ENCODE results near the gene CST9L.

The CST9L gene

DNA sequence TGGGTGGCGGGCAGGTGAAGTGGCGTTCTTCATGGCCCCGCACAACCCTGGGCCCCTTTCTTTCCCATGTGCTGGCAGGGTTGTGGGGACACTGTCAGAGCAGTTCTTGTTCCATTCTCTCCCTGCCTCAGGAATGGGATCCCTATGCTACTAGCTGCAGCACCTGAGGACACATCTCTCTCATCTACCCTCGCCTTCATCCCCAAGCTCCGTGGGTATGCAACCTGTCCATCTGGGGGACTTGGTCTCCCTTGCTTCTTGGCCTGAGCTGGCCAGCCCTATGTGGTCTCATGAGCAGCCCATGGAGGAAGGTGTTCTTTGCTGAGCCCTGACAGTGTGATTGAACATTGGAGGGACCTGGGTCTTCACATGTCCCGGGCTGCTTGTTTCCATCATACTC is 24.2 kb downstream of the CST9L start:
- H3K9me3 Mint-ChIP-seq, result no peaks in the 10 kb centered on the region
- H3K4me3 Mint-ChIP-seq, result no peak overlapping the region
- H3K4me1 Mint-ChIP-seq, result no peaks in the 10 kb centered on the region
- H3K27me3 Mint-ChIP-seq, result peaks cover 14 to 18% of the 10 kb centered on the region in 2 donors
- H3K36me3 Mint-ChIP-seq, result no peaks in the 10 kb centered on the region
- ATAC-seq (replicated peaks), result no peak
- no peak for DNase-seq
- H3K27ac Mint-ChIP-seq, result no peak overlapping the region

DNA sequence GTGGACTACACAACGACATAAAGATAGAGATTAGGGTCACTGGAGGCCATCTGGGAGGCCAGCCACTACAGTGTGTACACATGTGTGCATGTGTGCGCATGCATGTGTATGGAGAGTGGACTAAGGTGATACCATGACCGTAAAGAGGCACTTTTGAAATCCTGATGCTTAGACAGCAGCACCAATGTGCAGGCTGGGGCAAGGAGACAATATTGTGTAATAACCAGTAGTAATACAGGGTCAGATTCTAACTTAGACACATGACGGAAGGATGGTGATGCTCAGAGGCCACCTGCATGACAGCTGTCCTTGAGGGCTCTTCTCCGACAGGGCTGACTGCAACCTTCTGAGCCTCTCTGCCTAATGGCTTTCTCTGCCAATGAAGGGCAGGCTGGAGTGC is 25.5 kb downstream of the CST9L start:
- peaks cover 9 to 20% of the 10 kb centered on the region in 2 donors for H3K27me3 Mint-ChIP-seq
- no peak overlapping the region for H3K4me3 Mint-ChIP-seq
- H3K36me3 Mint-ChIP-seq, result no peaks in the 10 kb centered on the region
- H3K4me1 Mint-ChIP-seq, result no peaks in the 10 kb centered on the region
- DNase-seq, result no peak
- ATAC-seq (replicated peaks), result no peak
- H3K9me3 Mint-ChIP-seq, result no peaks in the 10 kb centered on the region
- H3K27ac Mint-ChIP-seq, result no peak overlapping the region

DNA sequence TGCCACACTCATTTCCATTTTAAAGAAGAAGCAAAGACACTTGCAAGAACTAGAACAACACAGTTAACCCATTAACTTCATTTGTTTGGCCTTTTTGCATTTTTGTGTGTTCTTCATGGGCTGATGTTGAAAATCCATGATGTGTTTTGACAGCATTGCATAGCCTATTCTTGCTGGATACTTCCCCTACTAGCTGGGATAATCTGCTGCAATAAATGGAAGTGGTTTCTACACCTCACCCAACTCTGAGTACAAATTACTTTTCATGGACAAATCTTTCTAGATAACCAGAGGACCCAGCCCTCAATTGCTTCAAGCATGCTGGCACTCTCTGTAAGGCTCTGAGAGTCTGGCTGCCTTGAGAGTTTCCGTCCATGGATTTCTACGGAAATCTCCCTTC is 26.5 kb downstream of the CST9L start:
- Mint-ChIP-seq H3K4me1 (no peaks in the 10 kb centered on the region), H3K4me3 (no peak overlapping the region), H3K27ac (no peak overlapping the region), H3K27me3 (peaks cover 9 to 20% of the 10 kb centered on the region in 2 donors), H3K9me3 (no peaks in the 10 kb centered on the region), H3K36me3 (no peaks in the 10 kb centered on the region)
- DNase-seq, result no peak
- no peak for ATAC-seq (replicated peaks)

DNA sequence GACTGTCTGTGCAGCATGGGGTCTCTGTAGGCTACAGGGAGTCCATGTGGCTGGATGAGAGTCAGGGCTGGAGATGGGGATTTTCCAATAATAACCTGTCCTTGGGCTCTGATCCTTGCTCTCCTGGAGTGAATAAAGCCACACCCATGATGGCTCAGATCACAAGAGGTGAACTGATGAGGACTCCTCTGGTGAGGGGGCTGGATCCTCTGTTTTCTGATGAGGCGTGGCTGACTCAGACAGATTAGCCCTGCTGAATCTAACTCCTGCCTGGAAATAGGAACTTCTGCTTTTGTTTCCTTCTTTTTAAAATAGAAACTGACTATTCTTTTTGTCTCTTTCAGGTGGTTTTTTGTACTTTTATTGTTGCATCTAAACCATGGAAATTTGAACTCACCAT is 27.0 kb downstream of the CST9L start:
- Mint-ChIP-seq H3K4me1 (no peaks in the 10 kb centered on the region), H3K4me3 (no peak overlapping the region), H3K9me3 (no peaks in the 10 kb centered on the region), H3K27me3 (peaks cover 9 to 20% of the 10 kb centered on the region in 2 donors), H3K27ac (no peak overlapping the region), H3K36me3 (no peaks in the 10 kb centered on the region)
- DNase-seq (no peak), ATAC-seq (replicated peaks) (peak in 1 of 2 donors; percentile 78)

DNA sequence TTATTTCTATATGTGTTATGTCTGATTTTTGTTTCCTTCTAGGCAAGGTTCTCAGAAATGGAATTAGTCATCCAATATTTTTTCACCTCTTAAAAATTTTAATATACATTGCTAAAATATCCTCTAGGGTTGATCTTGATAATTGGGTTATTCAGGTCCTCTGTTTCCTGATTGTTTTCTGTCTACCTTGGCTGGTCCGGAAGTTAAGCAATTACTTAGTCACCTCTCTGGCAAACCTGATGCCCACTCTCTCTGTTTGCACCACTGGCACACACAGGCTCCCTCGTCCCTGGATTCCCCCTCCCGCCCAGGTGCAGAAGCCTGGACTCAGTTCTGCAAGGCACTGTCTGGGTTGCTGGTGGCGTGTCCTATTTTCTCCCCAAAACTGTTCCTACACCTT is 27.7 kb downstream of the CST9L start:
- H3K27ac Mint-ChIP-seq, result no peak overlapping the region

DNA sequence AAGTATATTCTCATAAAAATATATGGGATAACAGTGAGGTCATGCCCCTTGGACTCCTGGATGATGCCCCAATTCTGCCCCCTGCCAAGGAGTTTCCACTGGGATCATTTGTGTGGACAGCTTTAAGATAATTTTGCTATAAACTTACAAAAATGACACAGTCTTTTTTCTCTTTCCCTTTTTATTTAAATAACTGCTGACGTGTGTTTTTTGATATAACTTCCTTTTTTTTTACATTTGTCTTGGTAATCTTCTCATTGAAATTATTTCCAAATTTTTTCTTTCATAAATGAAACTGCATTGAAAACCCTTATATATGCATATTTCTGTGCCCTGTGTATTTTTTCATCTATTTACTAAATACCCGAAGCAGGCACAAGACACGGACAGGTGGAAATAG is 31.3 kb downstream of the CST9L start:
- ATAC-seq (replicated peaks) (no peak), DNase-seq (no peak)
- no peak overlapping the region for H3K4me3 Mint-ChIP-seq
- H3K36me3 Mint-ChIP-seq, result no peaks in the 10 kb centered on the region
- H3K9me3 Mint-ChIP-seq, result no peaks in the 10 kb centered on the region
- H3K27me3 Mint-ChIP-seq, result peaks cover 9 to 13% of the 10 kb centered on the region in 2 donors
- no peak overlapping the region for H3K27ac Mint-ChIP-seq
- H3K4me1 Mint-ChIP-seq, result no peaks in the 10 kb centered on the region

More for the DNA sequence above, 27.7 kb downstream of the CST9L start:
- DNase-seq, result no peak
- Mint-ChIP-seq H3K4me3 (no peak overlapping the region), H3K4me1 (no peaks in the 10 kb centered on the region), H3K36me3 (no peaks in the 10 kb centered on the region), H3K9me3 (no peaks in the 10 kb centered on the region), H3K27me3 (peaks cover 9 to 20% of the 10 kb centered on the region in 2 donors)
- ATAC-seq (replicated peaks), result no peak

DNA sequence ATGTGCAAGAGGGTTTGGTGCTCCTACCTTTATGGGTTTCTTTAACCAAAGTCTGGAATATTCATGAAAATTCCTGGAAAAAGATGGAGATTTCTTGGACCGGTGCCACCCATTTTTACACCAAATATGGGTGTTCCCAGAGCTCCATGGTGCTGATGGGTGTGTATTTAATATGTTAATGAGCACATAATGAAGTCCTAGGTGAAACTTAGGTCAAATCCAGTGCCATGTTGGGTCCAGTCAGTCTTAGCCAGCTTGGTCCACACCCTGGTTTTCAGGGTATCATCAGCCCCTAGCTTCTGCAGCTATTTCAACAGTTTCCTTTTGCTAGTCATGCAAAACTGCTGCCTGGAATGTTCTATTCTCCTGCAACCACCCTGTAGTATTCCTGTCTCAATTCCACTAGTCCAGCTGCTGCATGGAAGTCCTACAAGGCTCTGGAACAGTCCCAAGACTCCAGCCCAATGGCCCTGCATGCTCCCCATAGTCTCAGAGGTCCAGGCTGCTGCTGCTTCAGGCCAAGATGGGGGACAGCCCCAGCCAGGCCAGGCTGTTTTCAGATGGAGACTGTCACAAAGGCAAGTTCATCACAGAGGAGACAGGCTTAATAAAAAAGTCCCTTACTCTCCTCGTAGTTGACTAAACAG is 31.8 kb downstream of the CST9L start:
- ATAC-seq (replicated peaks) (no peak), DNase-seq (no peak)
- Mint-ChIP-seq H3K27ac (no peak overlapping the region), H3K9me3 (no peaks in the 10 kb centered on the region), H3K27me3 (peaks cover 9 to 13% of the 10 kb centered on the region in 2 donors), H3K36me3 (no peaks in the 10 kb centered on the region), H3K4me1 (peaks cover 0 to 2% of the 10 kb centered on the region in 2 donors), H3K4me3 (no peak overlapping the region)

DNA sequence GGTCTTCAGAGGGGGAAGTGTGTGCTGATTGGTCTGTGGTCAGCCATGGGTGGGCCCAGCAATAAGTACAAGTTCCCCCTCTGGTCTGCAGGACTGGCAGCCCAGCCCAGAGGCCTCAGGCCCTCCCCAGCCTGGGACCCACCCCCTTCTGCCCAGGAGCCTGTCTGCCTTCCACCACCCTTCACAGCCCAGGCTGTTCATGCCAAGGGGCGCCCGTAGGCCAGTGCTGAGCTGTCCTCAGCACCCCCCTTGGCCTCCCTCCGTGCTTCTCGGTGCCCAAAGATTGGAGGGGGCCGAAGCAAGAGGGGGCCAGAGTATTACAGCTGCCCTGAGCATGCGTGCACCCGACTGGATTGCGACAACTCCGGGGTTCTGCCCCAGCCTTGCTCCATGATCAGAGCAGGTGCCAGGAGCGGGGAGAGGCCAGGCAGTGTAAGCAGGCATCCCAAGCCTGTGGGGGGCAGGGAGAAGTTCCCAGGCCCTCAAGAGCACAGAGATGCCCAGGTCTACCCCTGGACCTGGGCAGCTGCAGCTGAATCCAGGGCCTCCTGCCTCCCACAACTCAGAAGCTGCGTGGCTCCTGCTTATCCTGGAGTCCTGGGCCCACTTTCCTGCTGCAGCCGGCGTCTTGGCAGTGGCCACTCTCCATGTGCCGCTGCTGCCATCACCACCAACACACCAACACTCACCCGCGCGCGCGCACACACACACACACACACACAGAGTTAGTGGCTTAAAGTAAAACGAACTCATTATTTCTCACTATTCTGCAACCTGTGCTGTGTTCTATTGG is 33.3 kb downstream of the CST9L start:
- Mint-ChIP-seq H3K27ac (no peak overlapping the region), H3K4me3 (no peak overlapping the region), H3K27me3 (peaks cover 9% of the 10 kb centered on the region in 2 donors), H3K36me3 (no peaks in the 10 kb centered on the region), H3K9me3 (peaks cover 0 to 3% of the 10 kb centered on the region in 2 donors), H3K4me1 (peaks cover 5 to 9% of the 10 kb centered on the region in 2 donors)
- ATAC-seq (replicated peaks), result no peak
- no peak for DNase-seq

DNA sequence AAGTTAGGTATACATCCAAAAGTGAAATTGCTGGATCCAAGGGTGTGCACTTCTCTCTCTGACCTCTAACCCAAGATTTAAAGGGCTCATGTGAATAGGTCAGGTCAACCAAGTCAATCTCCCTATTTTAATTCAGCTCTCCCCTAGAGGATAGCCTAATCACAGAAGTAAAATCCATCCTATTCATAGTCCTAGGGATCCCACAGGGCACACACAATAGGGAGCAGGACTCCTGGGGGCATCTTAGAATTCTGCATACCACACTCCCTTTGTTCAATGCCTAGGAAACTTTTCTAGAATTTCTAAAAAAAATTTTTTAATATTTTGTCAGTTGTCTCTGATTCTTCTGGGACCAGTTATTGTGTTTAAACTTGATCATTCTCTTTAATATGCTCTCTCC is 35.1 kb downstream of the CST9L start:
- Mint-ChIP-seq H3K4me3 (no peak overlapping the region), H3K27ac (no peak overlapping the region), H3K27me3 (no peaks in the 10 kb centered on the region), H3K36me3 (peaks cover 0 to 2% of the 10 kb centered on the region in 2 donors), H3K9me3 (peaks cover 9% of the 10 kb centered on the region in 2 donors), H3K4me1 (peaks cover 5 to 9% of the 10 kb centered on the region in 2 donors)
- no peak for DNase-seq
- ATAC-seq (replicated peaks), result no peak

DNA sequence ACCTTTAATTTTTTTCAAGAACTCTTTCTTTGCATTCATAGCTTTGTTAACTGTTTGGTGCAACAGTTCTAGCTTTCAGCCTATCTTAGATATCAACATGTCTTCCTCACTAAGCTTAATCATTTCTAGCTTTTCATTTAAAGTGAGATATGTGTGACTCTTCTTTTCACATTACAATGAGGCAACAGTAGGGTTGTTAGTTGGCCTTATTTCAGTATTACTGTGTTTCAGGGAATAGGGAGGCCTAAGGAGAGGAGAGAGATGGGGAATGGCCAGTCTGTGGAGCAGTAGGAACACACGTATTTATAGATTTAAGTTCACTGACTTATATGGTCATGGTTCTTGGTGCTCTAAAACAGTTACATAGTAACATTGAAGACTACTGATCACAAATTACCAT is 35.8 kb downstream of the CST9L start:
- no peaks in the 10 kb centered on the region for H3K27me3 Mint-ChIP-seq
- H3K36me3 Mint-ChIP-seq, result peaks cover 0 to 3% of the 10 kb centered on the region in 2 donors
- H3K4me1 Mint-ChIP-seq, result peaks cover 5 to 9% of the 10 kb centered on the region in 2 donors
- no peak overlapping the region for H3K4me3 Mint-ChIP-seq
- H3K9me3 Mint-ChIP-seq, result peaks cover 10% of the 10 kb centered on the region in 2 donors
- H3K27ac Mint-ChIP-seq, result no peak overlapping the region
- DNase-seq (no peak), ATAC-seq (replicated peaks) (no peak)

DNA sequence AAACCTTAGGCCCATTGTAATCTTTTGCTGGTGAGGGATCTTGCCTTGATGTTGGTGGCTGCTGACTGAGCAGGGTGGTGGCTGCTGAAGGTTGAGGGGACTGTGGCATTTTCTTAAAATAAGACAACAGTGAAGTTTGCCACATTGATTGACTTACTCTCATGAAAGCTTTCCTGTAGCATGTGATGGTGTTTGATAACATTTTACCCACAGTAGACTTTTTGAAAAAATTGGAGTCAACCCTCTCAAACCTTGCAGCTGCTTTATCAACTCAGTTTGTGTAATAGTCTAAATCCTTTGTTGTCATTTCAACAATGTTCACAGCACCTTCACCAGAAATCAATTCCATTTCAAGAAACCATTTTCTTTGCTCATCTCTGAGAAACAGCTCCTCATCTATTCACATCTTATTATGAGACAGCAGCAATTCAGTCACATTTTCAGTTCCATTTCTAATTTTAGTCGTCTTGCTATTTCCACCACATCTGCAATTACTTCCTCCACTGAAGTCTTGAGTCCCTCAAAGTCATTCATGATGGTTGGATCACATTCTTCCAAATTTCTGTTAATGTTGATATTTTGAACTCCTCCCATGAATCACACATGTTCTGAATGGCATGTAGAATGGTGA is 37.2 kb downstream of the CST9L start:
- ATAC-seq (replicated peaks), result no peak
- no peak overlapping the region for H3K27ac Mint-ChIP-seq
- H3K4me3 Mint-ChIP-seq, result no peak overlapping the region

DNA sequence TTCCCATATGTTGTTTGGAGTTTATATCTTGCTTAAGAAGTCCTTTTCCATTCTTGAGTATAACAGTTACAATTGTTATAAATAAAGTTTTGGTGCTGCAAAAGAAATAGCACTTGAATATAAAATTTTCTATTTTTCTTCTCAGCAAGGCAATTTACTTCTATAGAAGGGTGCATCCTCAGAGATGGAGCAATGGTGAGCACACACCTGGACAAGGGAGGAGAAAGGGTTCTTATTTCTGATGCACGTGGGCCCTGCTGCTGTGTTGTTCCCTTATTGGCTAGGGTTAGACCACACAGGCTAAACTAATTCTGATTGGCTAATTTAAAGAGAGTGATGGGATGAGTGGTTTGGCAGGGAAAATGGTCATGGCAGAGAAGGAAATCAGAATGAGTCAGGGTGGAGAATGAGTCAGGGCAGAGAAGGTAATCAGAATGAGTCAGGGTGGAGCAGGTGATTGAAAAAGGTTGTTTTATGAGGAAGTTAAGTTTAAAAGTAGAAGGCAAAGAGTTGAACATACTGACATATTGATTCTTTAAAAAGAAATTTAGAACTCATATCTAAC is 39.3 kb downstream of the CST9L start:
- Mint-ChIP-seq H3K27me3 (no peaks in the 10 kb centered on the region), H3K4me3 (no peak overlapping the region), H3K36me3 (peaks cover 0 to 3% of the 10 kb centered on the region in 2 donors), H3K4me1 (peaks cover 5 to 9% of the 10 kb centered on the region in 2 donors), H3K9me3 (peaks cover 13 to 14% of the 10 kb centered on the region in 2 donors), H3K27ac (no peak overlapping the region)
- DNase-seq (no peak), ATAC-seq (replicated peaks) (no peak)

More for the DNA sequence above, 37.2 kb downstream of the CST9L start:
- no peak for DNase-seq
- peaks cover 13 to 14% of the 10 kb centered on the region in 2 donors for H3K9me3 Mint-ChIP-seq
- H3K36me3 Mint-ChIP-seq, result peaks cover 0 to 3% of the 10 kb centered on the region in 2 donors
- H3K4me1 Mint-ChIP-seq, result peaks cover 5 to 9% of the 10 kb centered on the region in 2 donors
- H3K27me3 Mint-ChIP-seq, result no peaks in the 10 kb centered on the region

DNA sequence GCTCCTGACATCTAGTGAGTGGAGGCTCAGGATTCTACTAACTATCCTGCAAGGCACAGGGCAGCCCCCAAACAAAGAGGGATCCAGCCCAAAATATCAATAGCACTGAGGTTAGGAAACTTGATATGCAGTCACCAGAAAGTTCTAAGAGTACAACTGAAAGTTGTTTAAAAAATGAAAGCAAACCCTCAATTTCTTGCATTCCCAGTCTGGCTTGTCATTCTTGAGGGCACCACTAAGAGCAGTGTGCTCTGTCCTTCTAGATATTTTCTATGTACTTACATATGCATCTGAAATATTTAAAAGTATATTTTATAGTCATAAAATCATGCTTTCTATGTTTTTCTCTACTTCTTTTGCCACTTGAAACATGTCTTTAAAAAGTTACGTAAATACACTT is 41.4 kb downstream of the CST9L start:
- Mint-ChIP-seq H3K27ac (no peak overlapping the region), H3K9me3 (peaks cover 13 to 14% of the 10 kb centered on the region in 2 donors), H3K4me3 (no peak overlapping the region), H3K27me3 (no peaks in the 10 kb centered on the region), H3K36me3 (peaks cover 0 to 3% of the 10 kb centered on the region in 2 donors), H3K4me1 (peaks cover 5 to 9% of the 10 kb centered on the region in 2 donors)
- ATAC-seq (replicated peaks) (no peak), DNase-seq (no peak)

DNA sequence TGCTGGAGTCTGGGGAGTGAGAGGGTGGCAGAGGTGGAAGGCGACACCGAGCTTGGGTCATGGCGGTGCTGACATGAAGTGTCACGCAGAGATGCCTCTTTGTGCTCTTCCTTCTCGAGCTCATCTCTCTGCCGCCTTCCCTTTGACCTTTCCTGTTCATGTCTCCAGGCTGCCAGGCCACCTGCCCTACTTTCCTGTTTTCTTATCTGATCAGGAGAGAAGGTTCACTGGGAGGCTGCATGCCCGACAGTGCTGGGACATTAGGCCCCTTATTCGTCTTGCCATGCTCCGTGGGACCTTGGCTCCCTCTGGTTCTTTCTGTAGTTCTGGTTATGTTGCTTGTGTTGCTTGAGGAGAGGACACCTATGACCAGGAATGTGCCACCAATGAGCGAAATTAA is 44.1 kb downstream of the CST9L start:
- H3K9me3 Mint-ChIP-seq, result peaks cover 9 to 13% of the 10 kb centered on the region in 2 donors
- H3K27ac Mint-ChIP-seq, result no peak overlapping the region
- peaks cover 0 to 3% of the 10 kb centered on the region in 2 donors for H3K36me3 Mint-ChIP-seq
- H3K27me3 Mint-ChIP-seq, result no peaks in the 10 kb centered on the region
- ATAC-seq (replicated peaks) (no peak), DNase-seq (no peak)
- H3K4me1 Mint-ChIP-seq, result no peaks in the 10 kb centered on the region
- no peak overlapping the region for H3K4me3 Mint-ChIP-seq

Data from stimulated activated naive B cell treated with anti-CD40 and anti-IgM and Interleukin-4, amounts not matched to agents 10 μg/mL and 1 μg/mL and 100 μg/mL, for 72 hours (primary cell).